Measurements from ENCODE around the gene RAB4B.
"Not testable (repeated sequence)": the region's sequence is repeated elsewhere in the genome, so short reads cannot be mapped to it uniquely, and the experiment has no call there.

- not testable (repeated sequence) for TF ChIP-seq CTCF, POLR2AphosphoS5 (IDR thresholded peaks at IDR 0.05)
Measured at GRCh38 chr19:40832431-40832790, 54.4 kb downstream of the RAB4B start.
